H9 (cell line): ENCODE data around the gene SPTA1. TPM values are rescaled to one million over a fixed set of nuclear protein-coding genes. Genes with fewer than 3 reads are reported as not detected.

Source experiments
- DNase-seq: peaks from one replicate; pipeline ENCODE4 v3.0.0-alpha.2; 2017
- H2AFZ ChIP-seq: one replicate; pipeline ENCODE4 v1.6.1; 2013; ENCODE audit warnings: mild to moderate bottlenecking, low read length, control low read depth, moderate library complexity
- H2AK5ac ChIP-seq: 2 replicates; pipeline ENCODE4 v1.6.1; 2013; ENCODE audit warnings: low read length, control low read depth, mixed read lengths; ENCODE audit not compliant: insufficient read length
- H2BK120ac ChIP-seq: one replicate; pipeline ENCODE4 v1.6.1; 2013; ENCODE audit warnings: low read depth, mild to moderate bottlenecking, low read length, control low read depth, inconsistent platforms; ENCODE audit not compliant: poor library complexity, severe bottlenecking
- H2BK12ac ChIP-seq: 2 replicates; pipeline ENCODE4 v1.6.1; 2013; ENCODE audit warnings: low read length, control low read depth, mixed read lengths, low read depth; ENCODE audit not compliant: insufficient read length
- H2BK15ac ChIP-seq: 2 replicates; pipeline ENCODE4 v1.6.1; 2013; ENCODE audit warnings: low read depth, low read length, control low read depth
- H2BK20ac ChIP-seq: one replicate; pipeline ENCODE4 v1.6.1; 2013; ENCODE audit warnings: low read depth, mild to moderate bottlenecking, low read length, control low read depth, inconsistent platforms; ENCODE audit not compliant: poor library complexity, severe bottlenecking
- H2BK5ac ChIP-seq: 2 replicates; pipeline ENCODE4 v1.6.1; 2013; ENCODE audit warnings: low read length, control low read depth, mixed read lengths; ENCODE audit not compliant: insufficient read length
- H3K14ac ChIP-seq: 2 replicates; pipeline ENCODE4 v1.6.1; 2013; ENCODE audit warnings: low read length, control low read depth; ENCODE audit not compliant: insufficient read depth
- H3K18ac ChIP-seq: 2 replicates; pipeline ENCODE4 v1.6.1; 2013; ENCODE audit warnings: low read depth, mild to moderate bottlenecking, mixed read lengths, low read length, control low read depth; ENCODE audit not compliant: insufficient read length
- H3K23ac ChIP-seq: 2 replicates; pipeline ENCODE4 v1.6.1; 2013; ENCODE audit warnings: low read length, control low read depth, mixed read lengths, low read depth; ENCODE audit not compliant: insufficient read length
- H3K23me2 ChIP-seq: 2 replicates; pipeline ENCODE4 v1.6.1; 2013; ENCODE audit warnings: low read depth, mild to moderate bottlenecking, mixed read lengths, low read length, control low read depth; ENCODE audit not compliant: insufficient read length, poor library complexity, severe bottlenecking
- H3K27ac ChIP-seq: 2 replicates; pipeline ENCODE4 v1.5.1; 2013; ENCODE audit warnings: low read length, control low read depth, mixed read lengths, low read depth; ENCODE audit not compliant: insufficient read length
- H3K27me3 ChIP-seq: 2 replicates; pipeline ENCODE4 v1.6.1; 2013; ENCODE audit warnings: low read length, control low read depth, inconsistent platforms; ENCODE audit not compliant: insufficient read depth
- H3K4ac ChIP-seq: 2 replicates; pipeline ENCODE4 v1.6.1; 2013; ENCODE audit warnings: low read depth, mild to moderate bottlenecking, control low read depth, inconsistent platforms, low read length, moderate library complexity
- H3K4me1 ChIP-seq: 2 replicates; pipeline ENCODE4 v1.6.1; 2013; ENCODE audit warnings: low read length, control low read depth, inconsistent platforms; ENCODE audit not compliant: insufficient read depth
- H3K4me2 ChIP-seq: 2 replicates; pipeline ENCODE4 v1.6.1; 2013; ENCODE audit warnings: low read length, control low read depth, mixed read lengths; ENCODE audit not compliant: insufficient read length, insufficient read depth
- H3K56ac ChIP-seq: 2 replicates; pipeline ENCODE4 v1.6.1; 2013; ENCODE audit warnings: low read depth, mild to moderate bottlenecking, mixed read lengths, low read length, control low read depth; ENCODE audit not compliant: insufficient read length
- H3K79me1 ChIP-seq: 2 replicates; pipeline ENCODE4 v1.6.1; 2013; ENCODE audit warnings: low read depth, mild to moderate bottlenecking, moderate library complexity, low read length, control low read depth, inconsistent platforms; ENCODE audit not compliant: insufficient read depth, poor library complexity, severe bottlenecking
- H3K79me2 ChIP-seq: 2 replicates; pipeline ENCODE4 v1.6.1; 2013; ENCODE audit warnings: low read length, control low read depth, inconsistent platforms; ENCODE audit not compliant: insufficient read depth
- H3K9ac ChIP-seq: 2 replicates; pipeline ENCODE4 v1.6.1; 2013; ENCODE audit warnings: low read length, control low read depth, mixed read lengths; ENCODE audit not compliant: insufficient read length; ENCODE audit errors: extremely low read depth
- H3K9me3 ChIP-seq: one replicate; pipeline ENCODE4 v1.6.1; 2013; ENCODE audit warnings: low read depth, low read length, inconsistent platforms; ENCODE audit not compliant: control insufficient read depth
- H3T11ph ChIP-seq: one replicate; pipeline ENCODE4 v1.6.1; 2013; ENCODE audit warnings: mild to moderate bottlenecking, low read length, control low read depth, inconsistent platforms
- H4K20me1 ChIP-seq: one replicate; pipeline ENCODE4 v1.6.1; 2013; ENCODE audit not compliant: control insufficient read depth, insufficient read length, insufficient read depth
- H4K5ac ChIP-seq: 2 replicates; pipeline ENCODE4 v1.6.1; 2013; ENCODE audit warnings: low read depth, mild to moderate bottlenecking, mixed read lengths, low read length, control low read depth; ENCODE audit not compliant: insufficient read length
- H4K8ac ChIP-seq: replicated peaks from 2 replicates; pipeline ENCODE4 v1.6.1; 2013; ENCODE audit warnings: low read length, control low read depth, mixed read lengths, low read depth; ENCODE audit not compliant: insufficient read length
- H4K91ac ChIP-seq: 2 replicates; pipeline ENCODE4 v1.6.1; 2013; ENCODE audit warnings: low read depth, mild to moderate bottlenecking, moderate library complexity, mixed read lengths, low read length, control low read depth; ENCODE audit not compliant: insufficient read length
- H3K27ac Mint-ChIP-seq, 3 experiments: 2 replicates in 2 of 3; 3 replicates in 1 of 3; pipeline ENCODE4 v1.8.0; 2020 to 2021; ENCODE audit warnings: mixed read lengths in 3 of 3, mild to moderate bottlenecking in 1 of 3, moderate library complexity in 1 of 3
- H3K27me3 Mint-ChIP-seq: 2 replicates; pipeline ENCODE4 v1.8.0; 2021; ENCODE audit warnings: low read depth, mild to moderate bottlenecking, moderate library complexity, mixed read lengths
- H3K36me3 Mint-ChIP-seq, 3 experiments: 2 replicates in 2 of 3; 3 replicates in 1 of 3; pipeline ENCODE4 v1.8.0; 2020 to 2021; ENCODE audit warnings: low read depth in 3 of 3, mixed read lengths in 3 of 3; ENCODE audit not compliant: insufficient read depth in 1 of 3
- H3K4me1 Mint-ChIP-seq, 2 experiments: 2 replicates each; pipeline ENCODE4 v1.8.0; 2020; ENCODE audit warnings: mixed read lengths in 2 of 2
- H3K4me3 Mint-ChIP-seq, 2 experiments: 2 replicates in 1 of 2; 3 replicates in 1 of 2; pipeline ENCODE4 v1.8.0; 2020 to 2021; ENCODE audit warnings: mild to moderate bottlenecking in 2 of 2, mixed read lengths in 2 of 2, moderate library complexity in 1 of 2
- H3K9me3 Mint-ChIP-seq, 2 experiments: 2 replicates in 1 of 2; 3 replicates in 1 of 2; pipeline ENCODE4 v1.8.0; 2020; ENCODE audit warnings: mild to moderate bottlenecking in 2 of 2, mixed read lengths in 2 of 2, moderate library complexity in 1 of 2
- CTCF ChIP-seq: fragments of 200-600 bp; sonication (generic); conservative IDR thresholded peaks from 3 replicates; pipeline ENCODE4 v1.8.0; 2021; ENCODE audit warnings: antibody characterized with exemption, mild to moderate bottlenecking
- WGBS: extraction: QIAGEN DNeasy Blood & Tissue Kit; methylation state at CpG from one replicate; pipeline ENCODE4 v1.1.7; 2013; ENCODE audit warnings: missing lambda C conversion rate, low lambda C conversion rate, mixed read lengths; ENCODE audit not compliant: insufficient read length; ENCODE audit errors: extremely low coverage; 5-methylcytosine and 5-hydroxymethylcytosine counted together
- total RNA-seq: library from RNA; stranded (reverse); gene quantifications from 2 replicates; pipeline ENCODE4 v1.2.1, GENCODE V29; 2021

Gene SPTA1
- total RNA-seq, 1 experiment from 2014 or later = not detected

DNA sequence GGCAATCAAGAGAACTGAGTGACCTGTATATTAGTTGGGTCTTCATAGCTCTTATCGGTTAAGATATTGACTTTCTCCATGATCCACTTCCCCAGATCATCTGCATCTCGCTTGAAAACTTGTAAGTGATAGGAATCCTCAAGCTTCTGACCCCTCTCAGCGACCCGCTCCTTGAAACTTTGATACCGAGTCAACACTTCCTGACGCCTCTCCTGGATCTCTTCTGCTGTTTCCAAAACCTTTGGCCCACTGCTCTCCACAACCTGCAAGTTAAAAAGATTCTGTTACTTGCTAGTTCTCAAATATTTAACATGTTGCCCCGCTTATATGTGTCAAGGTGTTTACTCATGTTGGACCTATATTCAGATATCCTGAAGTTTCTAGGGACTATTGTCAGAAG is 1.4 kb downstream of the SPTA1 start:
- H2BK120ac ChIP-seq = no peak overlapping the region
- no peak for DNase-seq
- H2BK20ac ChIP-seq = no peak overlapping the region
- Mint-ChIP-seq H3K9me3 (no peaks in the 10 kb centered on the region; a peak in 1 of 5 replicates), H3K4me1 (no peaks in the 10 kb centered on the region), H3K27me3 (no peaks in the 10 kb centered on the region), H3K4me3 (no peak overlapping the region), H3K27ac (peak overlapping the region in 1 of 3 experiments; percentile 31; a peak in 1 of 7 replicates), H3K36me3 (no peaks in the 10 kb centered on the region)
- H3K56ac ChIP-seq = no peak overlapping the region
- H3K4me1 ChIP-seq = no peaks in the 10 kb centered on the region
- no peak overlapping the region for H4K91ac ChIP-seq
- no peaks in the 10 kb centered on the region for H3K9me3 ChIP-seq
- H3K27me3 ChIP-seq = no peaks in the 10 kb centered on the region
- no peak overlapping the region for H2BK12ac ChIP-seq
- no peak overlapping the region for H3K27ac ChIP-seq
- H2BK5ac ChIP-seq = no peak overlapping the region
- no peak overlapping the region for H2AFZ ChIP-seq
- no peaks in the 10 kb centered on the region for H4K20me1 ChIP-seq
- no peak overlapping the region for H3K9ac ChIP-seq
- H3K79me1 ChIP-seq = no peaks in the 10 kb centered on the region
- no peak overlapping the region for H3K4ac ChIP-seq
- no peak overlapping the region for H3T11ph ChIP-seq
- H4K5ac ChIP-seq = no peak overlapping the region
- H2AK5ac ChIP-seq = no peak overlapping the region
- no peak overlapping the region for H2BK15ac ChIP-seq
- H3K79me2 ChIP-seq = no peaks in the 10 kb centered on the region
- H3K23ac ChIP-seq = no peak overlapping the region
- H3K18ac ChIP-seq = no peak overlapping the region
- no peak for TF ChIP-seq CTCF
- no CpG with 5 or more reads among the region's 7 CpGs for WGBS
- no peak overlapping the region for H3K4me2 ChIP-seq
- no peak overlapping the region for H4K8ac ChIP-seq
- no peaks in the 10 kb centered on the region for H3K23me2 ChIP-seq
- no peak overlapping the region for H3K14ac ChIP-seq
